Suppressor macrophage (primary cell): ENCODE measurements around the gene ZDBF2.
"Not testable (repeated sequence)": the region's sequence is repeated elsewhere in the genome, so short reads cannot be mapped to it uniquely, and the experiment has no call there.

Source experiments
- DNase-seq, 4 experiments: peaks; one replicate each; pipeline ENCODE4 v3.0.0-alpha.2; 2020 to 2022

Gene ZDBF2

DNA sequence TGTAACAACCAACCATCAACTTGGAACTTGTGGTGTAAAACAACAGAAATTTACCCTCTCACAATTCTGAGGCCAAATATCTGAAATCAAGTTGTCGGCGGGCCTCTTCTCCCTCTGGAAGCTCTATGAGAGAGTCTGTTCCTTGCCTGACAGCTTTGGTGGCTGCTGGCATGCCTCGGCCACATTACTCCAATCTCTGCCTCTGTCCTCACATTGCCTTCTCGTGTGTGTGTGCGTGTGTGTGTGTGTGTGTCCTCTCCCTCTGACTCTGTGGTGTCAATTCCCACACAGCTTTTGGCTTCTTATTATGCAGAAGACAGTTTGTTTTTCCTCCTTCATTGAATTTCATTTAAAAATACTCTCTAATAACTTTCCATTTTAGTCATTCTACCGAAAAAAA is 50.4 kb downstream of the ZDBF2 start:
- DNase-seq: no peak

DNA sequence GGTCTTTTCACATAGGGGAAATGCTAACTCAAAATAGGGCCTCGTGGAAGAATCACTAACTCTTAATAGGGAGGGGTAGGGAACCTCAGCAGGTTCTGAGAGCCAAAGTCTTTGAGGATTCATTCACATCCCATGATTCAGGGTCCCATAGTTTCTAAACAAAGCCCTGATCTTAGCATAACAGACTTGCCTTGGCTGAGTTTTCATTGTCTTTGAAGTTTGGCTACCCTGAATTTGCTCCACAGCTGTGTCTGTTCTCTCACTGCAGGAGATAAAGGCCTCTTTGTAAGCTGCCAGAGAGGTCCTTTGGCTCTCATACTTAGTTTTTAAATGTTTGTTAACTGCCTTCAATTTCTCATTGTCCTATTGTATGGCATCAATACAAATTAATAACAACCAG is 54.5 kb downstream of the ZDBF2 start:
- no peak for DNase-seq

DNA sequence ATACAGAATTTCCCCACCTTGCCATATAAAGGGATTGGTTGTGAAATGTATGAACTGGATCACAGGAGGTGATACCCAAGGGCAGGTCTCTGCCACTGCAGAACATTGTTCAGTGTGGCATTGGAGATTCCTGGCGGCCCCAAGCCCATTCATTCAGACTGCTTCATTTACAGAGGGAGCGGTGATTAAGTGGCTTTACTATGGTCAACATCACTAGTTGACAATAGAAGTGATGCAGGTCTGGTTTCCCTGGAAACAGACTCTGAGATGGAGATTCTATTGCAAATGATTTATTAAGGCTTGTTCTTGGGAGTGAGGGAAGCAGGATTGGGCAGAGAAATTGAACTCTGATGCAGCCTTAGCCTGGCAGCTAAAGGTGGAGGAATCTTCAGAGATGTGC is 62.4 kb downstream of the ZDBF2 start:
- DNase-seq: no peak

DNA sequence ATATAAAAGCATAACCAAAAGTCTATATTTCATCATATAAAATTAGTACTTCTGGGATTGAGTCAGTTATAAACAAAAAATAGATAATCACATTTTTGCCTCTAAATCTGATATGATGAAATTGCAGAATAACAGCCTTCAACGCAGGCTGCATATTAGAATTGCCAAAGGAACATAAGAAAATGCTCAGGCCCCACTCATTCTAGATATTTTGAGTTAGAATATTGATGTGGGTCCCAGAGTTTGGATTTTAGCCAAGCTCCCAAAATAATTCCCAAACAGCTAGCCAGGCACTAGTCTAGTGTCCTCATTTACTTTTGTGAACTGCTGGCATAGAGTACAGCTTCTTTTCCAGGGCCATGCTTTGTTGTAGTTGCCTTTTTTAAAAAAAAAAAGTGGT is 63.5 kb downstream of the ZDBF2 start:
- DNase-seq: no peak

DNA sequence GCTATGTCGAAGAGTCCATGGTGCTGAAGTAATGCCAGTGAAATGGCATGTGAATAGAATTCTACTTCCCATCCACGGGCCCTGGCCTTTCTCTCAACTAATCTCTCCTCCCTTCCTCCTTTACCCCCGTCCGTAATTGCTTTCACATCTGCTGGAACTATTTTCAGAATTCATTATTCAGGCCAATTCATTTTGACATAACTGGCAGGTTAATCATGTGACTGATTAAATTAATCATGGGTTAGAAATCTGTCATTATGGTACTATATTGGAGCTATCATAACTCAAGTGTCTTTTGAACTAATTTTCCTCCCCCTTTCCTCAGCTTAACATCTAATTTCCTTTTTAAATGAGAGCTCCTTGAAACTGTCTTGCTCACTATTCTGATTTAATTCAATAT is 66.9 kb downstream of the ZDBF2 start:
- DNase-seq: no peak

DNA sequence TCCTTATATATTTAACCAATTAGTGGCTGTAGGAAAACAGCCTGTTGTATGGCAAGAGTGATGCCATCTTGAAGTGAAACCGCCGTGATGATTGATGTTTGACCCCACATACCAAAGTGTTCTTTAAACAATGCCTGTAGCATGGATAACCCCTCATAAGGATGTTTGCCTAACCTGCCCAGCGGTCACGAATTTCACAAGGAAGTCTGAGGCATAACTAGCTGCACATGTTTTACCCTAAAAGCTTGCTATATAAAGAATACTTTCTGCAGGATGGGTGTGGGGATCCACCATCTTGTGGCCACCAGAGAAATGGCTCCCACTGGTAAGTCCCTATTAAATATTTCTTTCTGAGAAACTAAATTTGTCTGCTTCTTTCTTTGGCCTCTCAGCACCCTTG is 68.7 kb downstream of the ZDBF2 start:
- no peak for DNase-seq

DNA sequence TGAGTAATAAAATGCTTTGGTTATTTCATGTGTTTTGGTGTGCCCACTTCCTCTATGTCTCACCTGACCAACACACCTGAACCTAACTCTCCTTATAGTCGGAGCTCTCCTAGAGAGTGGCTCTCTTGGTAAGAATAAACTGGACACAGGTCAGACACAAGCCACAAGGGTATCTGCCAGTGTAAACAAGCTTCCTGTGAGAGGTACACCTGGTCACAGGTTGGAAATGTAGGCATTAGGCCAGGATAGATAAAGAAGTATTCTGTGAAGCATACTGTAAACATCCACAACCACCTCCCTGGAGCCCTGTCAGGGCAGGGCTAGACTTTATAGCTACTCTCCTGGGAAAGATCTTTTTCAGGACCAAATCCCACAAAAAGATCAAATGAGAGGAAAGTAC is 69.4 kb downstream of the ZDBF2 start:
- DNase-seq: no peak

DNA sequence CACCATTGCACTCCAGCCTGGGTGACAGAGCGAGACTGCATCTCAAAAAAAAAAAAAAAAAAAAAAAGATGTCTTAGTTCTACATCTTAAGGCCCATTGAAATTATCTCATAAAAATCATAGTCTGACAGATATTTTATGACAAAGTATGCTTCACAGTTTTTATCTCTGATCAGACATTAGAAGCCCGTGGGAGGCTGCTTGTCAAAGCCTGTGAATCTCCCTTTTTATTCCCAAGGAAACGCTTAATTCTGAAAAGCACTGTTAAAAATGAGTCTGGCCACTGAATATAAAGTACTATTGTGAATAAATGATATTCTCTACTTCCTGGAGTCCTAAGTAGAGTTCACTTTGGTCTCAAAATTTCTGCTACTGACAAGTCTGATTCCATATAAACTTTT is 71.1 kb downstream of the ZDBF2 start:
- no peak for DNase-seq

DNA sequence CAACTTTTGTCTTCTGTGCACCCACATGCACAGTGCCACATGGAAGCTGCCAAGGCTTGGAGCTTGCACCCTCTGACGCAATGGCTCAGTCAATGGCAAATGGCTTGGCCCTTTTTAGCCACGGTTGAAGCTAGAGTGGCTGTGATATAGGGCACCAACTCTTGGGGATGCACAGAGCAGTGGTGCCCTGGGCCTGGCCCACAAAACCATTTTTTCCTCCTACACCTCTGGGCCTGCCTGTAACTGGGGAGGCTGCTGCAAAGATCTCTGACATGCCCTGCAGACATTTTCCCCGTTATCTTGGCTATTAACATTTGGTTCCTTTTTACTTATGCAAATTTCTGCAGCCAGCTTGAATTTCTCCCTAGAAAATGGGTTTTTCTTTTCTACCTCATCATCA is 74.9 kb downstream of the ZDBF2 start:
- no peak for DNase-seq

DNA sequence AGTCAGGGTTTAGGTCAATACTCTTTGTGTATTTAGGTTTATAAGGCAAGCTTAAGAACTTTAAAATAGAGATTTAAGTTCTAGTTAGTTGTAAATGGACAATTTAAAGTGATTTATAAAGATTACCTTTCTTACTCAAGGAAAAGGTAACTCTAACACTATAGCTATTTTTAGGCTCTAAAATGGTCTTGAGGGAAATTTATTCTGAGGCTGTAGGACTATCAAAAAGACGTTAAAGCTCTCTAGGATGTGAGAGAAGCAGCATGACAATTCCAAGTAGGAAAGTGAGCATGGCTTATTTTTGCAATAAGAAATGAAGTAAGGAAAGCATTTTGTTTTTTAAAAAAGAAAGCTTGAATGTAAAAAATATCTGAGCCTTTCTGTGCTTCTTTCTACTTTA is 78.1 kb downstream of the ZDBF2 start:
- no peak for DNase-seq

DNA sequence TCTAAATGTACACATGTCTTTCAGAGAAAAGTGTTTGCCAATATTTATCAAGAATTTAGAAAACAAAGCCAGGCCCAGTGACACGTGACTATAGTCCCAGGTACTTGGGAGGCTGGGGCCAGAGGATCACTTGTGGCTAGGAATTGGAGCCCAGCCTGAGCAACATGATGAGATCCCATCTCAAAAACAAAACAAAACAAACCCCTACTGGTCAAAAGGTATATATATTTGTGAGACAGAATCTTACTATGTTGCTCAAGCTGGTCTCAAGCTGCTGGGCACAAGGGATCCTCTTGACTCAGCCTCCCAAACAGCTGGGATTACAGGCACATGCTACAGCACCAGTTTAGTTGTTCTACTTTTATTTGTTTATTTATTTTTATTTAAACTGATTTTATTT is 79.2 kb downstream of the ZDBF2 start:
- peak in 1 of 4 experiments; percentile 9 for DNase-seq

DNA sequence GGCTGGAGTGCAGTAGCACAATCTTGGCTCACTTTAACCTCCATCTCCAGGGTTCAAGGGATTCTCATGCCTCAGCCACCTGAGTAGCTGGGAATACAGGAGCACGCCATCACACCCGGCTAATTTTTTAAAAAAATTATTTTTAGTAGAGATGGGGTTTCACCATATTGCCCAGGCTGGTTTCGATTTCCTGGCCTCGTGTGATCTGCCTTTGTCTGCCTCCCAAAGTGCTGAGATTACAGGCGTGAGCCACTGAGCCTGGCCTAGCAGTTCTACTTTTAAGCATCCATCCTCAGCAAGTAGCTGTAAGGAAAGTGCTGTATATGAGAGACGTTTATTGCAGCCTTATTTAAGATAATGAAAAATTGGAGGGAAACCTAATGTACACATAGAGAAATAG is 79.7 kb downstream of the ZDBF2 start:
- no peak for DNase-seq

DNA sequence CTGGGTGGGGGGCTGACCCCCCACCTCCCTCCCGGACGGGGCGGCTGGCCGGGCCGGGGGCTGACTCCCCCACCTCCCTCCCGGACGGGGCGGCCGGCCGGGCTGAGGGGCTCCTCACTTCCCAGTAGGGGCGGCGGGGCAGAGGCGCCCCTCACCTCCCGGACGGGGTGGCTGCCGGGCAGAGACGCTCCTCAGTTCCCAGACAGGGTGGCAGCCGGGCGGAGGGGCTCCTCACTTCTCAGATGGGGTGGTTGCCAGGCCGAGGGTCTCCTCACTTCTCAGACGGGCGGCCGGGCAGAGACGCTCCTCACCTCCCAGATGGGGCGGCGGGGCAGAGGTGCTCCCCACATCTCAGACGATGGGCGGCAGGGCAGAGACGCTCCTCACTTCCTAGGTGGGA is 82.4 kb downstream of the ZDBF2 start:
- not testable (repeated sequence) for DNase-seq

DNA sequence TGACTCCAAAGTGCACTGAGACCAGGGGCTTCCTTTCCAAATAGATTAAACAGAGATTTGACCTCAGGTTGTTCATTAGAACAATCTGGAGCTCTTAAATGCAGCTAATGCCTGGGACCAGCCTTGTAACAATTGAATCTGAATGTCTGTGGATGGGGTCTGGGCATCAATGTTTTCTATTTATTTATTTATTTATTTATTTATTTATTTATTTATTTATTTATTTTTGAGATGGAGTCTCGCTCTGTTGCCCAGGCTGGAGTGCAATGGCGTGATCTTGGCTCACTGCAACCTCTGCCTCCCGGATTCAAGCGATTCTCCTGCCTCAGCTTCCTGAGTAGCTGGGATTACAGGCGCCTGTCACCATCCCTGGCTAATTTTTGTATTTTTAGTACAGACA is 86.4 kb downstream of the ZDBF2 start:
- DNase-seq: not testable (repeated sequence)

DNA sequence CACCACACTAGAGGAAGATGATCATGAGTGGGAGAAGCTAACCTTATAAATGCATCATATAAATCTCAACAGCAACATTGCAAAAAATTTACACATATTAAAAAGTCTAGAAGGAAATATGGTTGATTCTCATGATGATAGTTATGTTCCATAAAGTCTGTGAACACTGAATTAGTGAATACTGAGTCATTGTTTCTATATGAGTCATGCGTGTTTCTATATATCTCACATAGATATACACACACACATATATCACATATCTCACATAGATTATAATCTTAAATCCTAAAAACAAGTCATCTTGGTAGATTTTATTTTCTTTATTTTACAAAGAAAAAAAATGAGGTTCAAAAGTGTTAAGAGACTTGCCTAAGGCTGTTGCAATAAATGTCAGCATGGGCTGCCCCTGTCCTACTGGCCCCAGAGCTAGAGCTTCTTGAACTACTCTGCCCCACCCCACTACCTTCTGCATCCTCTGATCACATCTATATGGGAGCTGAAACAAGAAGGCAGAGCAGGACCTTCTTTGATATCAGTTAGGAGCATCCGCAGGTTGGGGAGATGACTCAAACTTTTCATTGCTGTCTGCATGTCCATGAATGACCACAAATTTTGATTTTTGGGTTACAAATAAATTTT is 87.1 kb downstream of the ZDBF2 start:
- DNase-seq: no peak
